GM20431 (cell line): ENCODE results near the gene GALM.
"Not testable (repeated sequence)": the region's sequence is repeated elsewhere in the genome, so short reads cannot be mapped to it uniquely, and the experiment has no call there.

Source experiments
- in situ Hi-C: fragments of 300-500 bp; cut with MseI, MboI; formaldehyde crosslinking; loops from one replicate; pipeline ENCODE4 v1.15.0; 2020; ENCODE audit warnings: low sequenced_read_pairs; ENCODE audit not compliant: unreplicated experiment

The GALM gene

GRCh38 chr2:38672445-38673391 lies 6.8 kb downstream of the GALM start:
- in situ Hi-C loops: no loop called here

GRCh38 chr2:38676681-38677080 lies 10.8 kb downstream of the GALM start:
- in situ Hi-C loops: no loop called here

- in situ Hi-C loops: not testable (repeated sequence)
Measured at GRCh38 chr2:38680868-38681267, 15.0 kb downstream of the GALM start.

- in situ Hi-C loops: no loop called here
Measured at GRCh38 chr2:38682008-38682575, 16.2 kb downstream of the GALM start.

- in situ Hi-C loops: not testable (repeated sequence)
Measured at GRCh38 chr2:38682620-38683019, 16.7 kb downstream of the GALM start.

- in situ Hi-C loops: no loop called here
Measured at GRCh38 chr2:38683766-38684165, 17.9 kb downstream of the GALM start.

GRCh38 chr2:38685116-38685735 lies 19.3 kb downstream of the GALM start:
- in situ Hi-C loops: no loop called here

- in situ Hi-C loops: no loop called here
Measured at GRCh38 chr2:38690499-38691420, 24.8 kb downstream of the GALM start.

GRCh38 chr2:38691994-38692393 lies 26.1 kb downstream of the GALM start:
- in situ Hi-C loops: no loop called here

GRCh38 chr2:38692636-38693318 lies 26.9 kb downstream of the GALM start:
- in situ Hi-C loops: no loop called here

- in situ Hi-C loops: no loop called here
Measured at GRCh38 chr2:38697116-38697840, 31.4 kb downstream of the GALM start.

GRCh38 chr2:38698467-38699003 lies 32.6 kb downstream of the GALM start:
- in situ Hi-C loops: no loop called here

- in situ Hi-C loops: no loop called here
Measured at GRCh38 chr2:38700113-38700785, 34.3 kb downstream of the GALM start.

- in situ Hi-C loops: no loop called here
Measured at GRCh38 chr2:38700881-38701458, 35.1 kb downstream of the GALM start.

GRCh38 chr2:38701542-38701941 lies 35.6 kb downstream of the GALM start:
- in situ Hi-C loops: no loop called here

GRCh38 chr2:38702413-38702812 lies 36.5 kb downstream of the GALM start:
- in situ Hi-C loops: no loop called here

GRCh38 chr2:38703336-38703735 lies 37.4 kb downstream of the GALM start:
- in situ Hi-C loops: not testable (repeated sequence)

- in situ Hi-C loops: no loop called here
Measured at GRCh38 chr2:38704664-38705063, 38.8 kb downstream of the GALM start.
